ENCODE measurements around the gene ANKRD27. TPM values are rescaled to one million over a fixed set of nuclear protein-coding genes. Genes with fewer than 3 reads are reported as not detected.
A peak's percentile ranks its signal among the peaks of the same experiment; 100 is the strongest.
"Not testable (repeated sequence)": the region's sequence is repeated elsewhere in the genome, so short reads cannot be mapped to it uniquely, and the experiment has no call there.

The ANKRD27 gene
- total RNA-seq, 3 donors from 2014 or later (not counting 1 experiment from before 2014, with no cell fraction given): 35.8 to 47.1 (median 40.8) TPM

DNA sequence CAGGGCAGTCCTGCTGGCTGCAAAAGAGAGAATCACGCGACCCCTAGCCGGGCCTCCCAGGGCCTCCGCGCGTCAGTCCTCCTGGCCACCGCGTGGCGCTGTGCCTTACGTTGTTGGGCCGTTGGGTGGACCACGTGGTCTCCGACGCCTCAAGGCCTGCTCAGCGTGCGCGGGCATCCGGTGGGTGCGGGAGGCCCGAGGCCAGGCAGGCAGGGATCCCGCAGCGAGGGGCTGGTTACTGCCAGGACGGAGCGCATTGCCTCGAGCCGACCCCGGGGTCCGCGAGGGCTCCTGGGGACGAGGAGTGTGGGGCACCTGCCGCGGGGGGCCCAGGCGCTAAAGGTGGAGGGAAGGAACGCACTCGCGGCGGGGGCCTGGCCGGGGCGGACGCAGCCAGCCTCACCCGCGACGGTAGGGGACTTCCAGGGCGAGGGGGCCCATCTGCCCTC is 44.7 kb upstream of the ANKRD27 start, which contains the start of gene TDRD12:
Gene TDRD12, plus strand, starts transcription at position 157 of the 449 bp plus-strand sequence. CDS start 306 bp downstream, outside the sequence.
- H3K4me1 Mint-ChIP-seq: peaks cover 0 to 4% of the 10 kb centered on the region in 2 donors
- DNase-seq: peak in 1 of 2 donors; percentile 18

DNA sequence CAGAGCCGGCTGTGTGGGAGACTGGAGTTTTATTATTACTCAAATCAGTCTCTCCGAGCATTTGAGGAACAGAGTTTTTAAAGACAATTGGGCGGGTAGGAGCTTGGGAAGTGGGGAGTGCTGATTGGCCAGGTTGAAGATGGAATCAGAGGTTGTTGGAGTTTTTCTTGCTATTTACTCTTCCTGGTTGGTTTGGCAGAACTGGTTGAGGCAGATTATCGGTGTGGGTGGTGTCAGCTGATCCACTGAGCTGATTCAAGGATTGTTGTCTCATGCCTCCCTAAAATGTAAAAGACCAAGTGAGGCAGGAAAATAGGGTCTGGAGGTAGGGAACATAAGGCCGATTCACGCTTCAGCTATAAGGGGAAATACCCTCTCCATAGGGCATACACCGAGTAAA is 43.3 kb upstream of the ANKRD27 start:
- Histone ChIP-seq H3K36me3 (ENCODE audit: control insufficient read depth, insufficient read depth, low read length) (peaks cover 8% of the 10 kb centered on the region), H3K27ac (ENCODE audit: low read length) (no peak overlapping the region), H3K4me3 (ENCODE audit: low read length) (no peak overlapping the region), H3K9me3 (ENCODE audit: control insufficient read depth, insufficient read depth, low read length) (no peaks in the 10 kb centered on the region), H3K4me1 (ENCODE audit: control insufficient read depth, insufficient read depth, low read length) (no peaks in the 10 kb centered on the region), H3K27me3 (ENCODE audit: control insufficient read depth, insufficient read depth, low read length) (no peaks in the 10 kb centered on the region)
- Mint-ChIP-seq H3K9me3 (no peaks in the 10 kb centered on the region), H3K27ac (peak overlapping the region in 1 of 2 donors; percentile 18), H3K27me3 (ENCODE audit: low read depth in 2 of 2) (no peaks in the 10 kb centered on the region), H3K36me3 (no peaks in the 10 kb centered on the region), H3K4me1 (peaks cover 0 to 4% of the 10 kb centered on the region in 2 donors), H3K4me3 (no peak overlapping the region)
- no peak for TF ChIP-seq CTCF (IDR thresholded peaks at IDR 0.05)
- 97% methylated on average over 7 of the region's 7 CpGs for WGBS (ENCODE audit: insufficient coverage)
- DNase-seq: no peak
- intact Hi-C loops (cut with micrococcal nuclease): no loop called here
- ATAC-seq: no peak

More for the DNA sequence above, 44.7 kb upstream of the ANKRD27 start, which contains the start of gene TDRD12:
- TF ChIP-seq CTCF (IDR thresholded peaks at IDR 0.05): no peak
- no peak within 1 kb of the TSS for H3K4me3 ChIP-seq (ENCODE audit: low read length)
- ATAC-seq: no peak
- Mint-ChIP-seq H3K9me3 (no peaks in the 10 kb centered on the region), H3K27me3 (ENCODE audit: low read depth in 2 of 2) (no peaks in the 10 kb centered on the region), H3K4me3 (no peak within 1 kb of the TSS), H3K36me3 (no peaks in the 10 kb centered on the region), H3K27ac (no peak within 1 kb of the TSS)
- no peaks in the 10 kb centered on the region for H3K27me3 ChIP-seq (ENCODE audit: control insufficient read depth, insufficient read depth, low read length)
- intact Hi-C loops (cut with micrococcal nuclease): no loop called here
- H3K4me1 ChIP-seq (ENCODE audit: control insufficient read depth, insufficient read depth, low read length): no peaks in the 10 kb centered on the region
- no peak within 1 kb of the TSS for H3K27ac ChIP-seq (ENCODE audit: low read length)
- H3K9me3 ChIP-seq (ENCODE audit: control insufficient read depth, insufficient read depth, low read length): no peaks in the 10 kb centered on the region
- WGBS (ENCODE audit: insufficient coverage): 92% methylated on average over 44 of the region's 44 CpGs
- H3K36me3 ChIP-seq (ENCODE audit: control insufficient read depth, insufficient read depth, low read length): peaks cover 5% of the 10 kb centered on the region

DNA sequence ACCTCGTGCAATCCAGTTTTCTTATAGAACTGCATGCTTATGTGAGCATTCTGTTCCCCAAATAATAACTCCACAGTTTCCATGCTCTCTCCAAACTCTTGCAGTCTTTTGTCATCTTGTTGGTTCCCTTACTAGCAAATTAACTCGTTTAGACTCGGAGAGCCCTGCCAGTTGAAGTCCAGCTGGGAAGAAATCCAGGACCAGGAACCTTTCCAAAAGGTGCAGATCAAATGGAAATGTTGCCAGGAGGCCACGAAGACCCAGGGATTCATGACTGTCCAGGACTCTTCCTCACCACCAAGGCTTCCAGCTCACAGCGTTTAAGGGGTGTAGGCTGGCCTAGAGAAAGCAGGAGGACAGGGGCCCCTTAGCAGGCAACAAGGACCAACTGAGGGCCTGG is 42.5 kb upstream of the ANKRD27 start:
- no peak for TF ChIP-seq CTCF (IDR thresholded peaks at IDR 0.05)
- no peak overlapping the region for H3K27ac Mint-ChIP-seq
- intact Hi-C loops (cut with micrococcal nuclease): no loop called here

GRCh38 chr19:32716203-32716602 is 41.2 kb upstream of the ANKRD27 start:
- H3K4me1 ChIP-seq (ENCODE audit: control insufficient read depth, insufficient read depth, low read length); intact Hi-C loops (cut with micrococcal nuclease); H3K27me3 Mint-ChIP-seq (ENCODE audit: low read depth in 2 of 2); H3K9me3 Mint-ChIP-seq; H3K27ac Mint-ChIP-seq; H3K4me1 Mint-ChIP-seq; H3K27ac ChIP-seq (ENCODE audit: low read length); DNase-seq; ATAC-seq; H3K4me3 Mint-ChIP-seq; H3K27me3 ChIP-seq (ENCODE audit: control insufficient read depth, insufficient read depth, low read length); H3K4me3 ChIP-seq (ENCODE audit: low read length); H3K36me3 Mint-ChIP-seq; H3K9me3 ChIP-seq (ENCODE audit: control insufficient read depth, insufficient read depth, low read length): not testable (repeated sequence)
- H3K36me3 ChIP-seq (ENCODE audit: control insufficient read depth, insufficient read depth, low read length): peaks cover 15% of the 10 kb centered on the region
- 98% methylated on average over 7 of the region's 7 CpGs for WGBS (ENCODE audit: insufficient coverage)

More for the DNA sequence above, 42.5 kb upstream of the ANKRD27 start:
- DNase-seq: no peak
- no peak overlapping the region for H3K4me3 Mint-ChIP-seq
- no peaks in the 10 kb centered on the region for H3K36me3 Mint-ChIP-seq
- Histone ChIP-seq H3K36me3 (ENCODE audit: control insufficient read depth, insufficient read depth, low read length) (peaks cover 9% of the 10 kb centered on the region), H3K9me3 (ENCODE audit: control insufficient read depth, insufficient read depth, low read length) (no peaks in the 10 kb centered on the region), H3K27ac (ENCODE audit: low read length) (no peak overlapping the region), H3K4me3 (ENCODE audit: low read length) (no peak overlapping the region), H3K27me3 (ENCODE audit: control insufficient read depth, insufficient read depth, low read length) (no peaks in the 10 kb centered on the region), H3K4me1 (ENCODE audit: control insufficient read depth, insufficient read depth, low read length) (no peaks in the 10 kb centered on the region)
- H3K9me3 Mint-ChIP-seq: no peaks in the 10 kb centered on the region
- 98% methylated on average over 5 of the region's 5 CpGs for WGBS (ENCODE audit: insufficient coverage)
- H3K4me1 Mint-ChIP-seq: peaks cover 0 to 4% of the 10 kb centered on the region in 2 donors
- ATAC-seq: no peak
- no peaks in the 10 kb centered on the region for H3K27me3 Mint-ChIP-seq (ENCODE audit: low read depth in 2 of 2)
